Measurements from ENCODE around the gene HRH3. TPM values are rescaled to one million over a fixed set of nuclear protein-coding genes. Genes with fewer than 3 reads are reported as not detected.

Gene HRH3
- total RNA-seq, 2 donors from 2014 or later: not detected

- no peaks in the 10 kb centered on the region for H3K36me3 ChIP-seq
- no peak for DNase-seq (ENCODE audit: low spot score)
- ATAC-seq (ENCODE audit: insufficient number of reproducible peaks, low FRiP score, low read depth): no peak
- no peaks in the 10 kb centered on the region for H3K9me3 ChIP-seq
- no peaks in the 10 kb centered on the region for H3K27me3 ChIP-seq (replicated peaks; ENCODE audit: insufficient read depth)
- H3K27ac ChIP-seq: peak overlapping the region; percentile 87 to 91
- no peak for TF ChIP-seq CTCF (IDR thresholded peaks at IDR 0.05)
- H3K4me1 ChIP-seq (ENCODE audit: control insufficient read depth in 1 of 2, low read depth in 2 of 2): peaks cover 16 to 39% of the 10 kb centered on the region in 2 donors
- no peak overlapping the region for H3K4me3 ChIP-seq
These were observed 24.6 kb upstream of the HRH3 start for GRCh38 chr20:62244644-62245108.

- no peaks in the 10 kb centered on the region for H3K9me3 ChIP-seq
- H3K4me3 ChIP-seq: no peak overlapping the region
- ATAC-seq (ENCODE audit: insufficient number of reproducible peaks, low FRiP score, low read depth) (no peak), DNase-seq (ENCODE audit: low spot score) (no peak)
- H3K36me3 ChIP-seq: no peaks in the 10 kb centered on the region
- peaks cover 21 to 44% of the 10 kb centered on the region in 2 donors for H3K4me1 ChIP-seq (ENCODE audit: control insufficient read depth in 1 of 2, low read depth in 2 of 2)
- no peak for TF ChIP-seq CTCF (IDR thresholded peaks at IDR 0.05)
- H3K27ac ChIP-seq: peak overlapping the region; percentile 87 to 91
- no peaks in the 10 kb centered on the region for H3K27me3 ChIP-seq (replicated peaks; ENCODE audit: insufficient read depth)
These were observed 23.9 kb upstream of the HRH3 start for GRCh38 chr20:62243906-62244515.

- H3K4me3 ChIP-seq: no peak overlapping the region
- H3K9me3 ChIP-seq: no peaks in the 10 kb centered on the region
- H3K36me3 ChIP-seq: no peaks in the 10 kb centered on the region
- DNase-seq (ENCODE audit: low spot score) (no peak), ATAC-seq (ENCODE audit: insufficient number of reproducible peaks, low FRiP score, low read depth) (no peak)
- TF ChIP-seq CTCF (IDR thresholded peaks at IDR 0.05): no peak
- peaks cover 21 to 45% of the 10 kb centered on the region in 2 donors for H3K4me1 ChIP-seq (ENCODE audit: control insufficient read depth in 1 of 2, low read depth in 2 of 2)
- peak overlapping the region in 1 of 2 donors; percentile 22 for H3K27ac ChIP-seq
- H3K27me3 ChIP-seq (replicated peaks; ENCODE audit: insufficient read depth): no peaks in the 10 kb centered on the region
These were observed 23.0 kb upstream of the HRH3 start for GRCh38 chr20:62243106-62243505.

GRCh38 chr20:62242176-62242575 is 22.1 kb upstream of the HRH3 start:
- TF ChIP-seq CTCF (IDR thresholded peaks at IDR 0.05): no peak
- ATAC-seq (ENCODE audit: insufficient number of reproducible peaks, low FRiP score, low read depth): no peak
- Histone ChIP-seq H3K36me3 (no peaks in the 10 kb centered on the region), H3K4me3 (no peak overlapping the region), H3K27ac (no peak overlapping the region), H3K4me1 (ENCODE audit: control insufficient read depth in 1 of 2, low read depth in 2 of 2) (peaks cover 19 to 47% of the 10 kb centered on the region in 2 donors), H3K9me3 (no peaks in the 10 kb centered on the region), H3K27me3 (replicated peaks; ENCODE audit: insufficient read depth) (no peaks in the 10 kb centered on the region)
- no peak for DNase-seq (ENCODE audit: low spot score)

GRCh38 chr20:62241506-62241905 is 21.4 kb upstream of the HRH3 start:
- no peaks in the 10 kb centered on the region for H3K36me3 ChIP-seq
- H3K27ac ChIP-seq: no peak overlapping the region
- H3K9me3 ChIP-seq: no peaks in the 10 kb centered on the region
- H3K27me3 ChIP-seq (replicated peaks; ENCODE audit: insufficient read depth): no peaks in the 10 kb centered on the region
- no peak for DNase-seq (ENCODE audit: low spot score)
- H3K4me1 ChIP-seq (ENCODE audit: control insufficient read depth in 1 of 2, low read depth in 2 of 2): peaks cover 14 to 40% of the 10 kb centered on the region in 2 donors
- TF ChIP-seq CTCF (IDR thresholded peaks at IDR 0.05): no peak
- no peak overlapping the region for H3K4me3 ChIP-seq
- ATAC-seq (ENCODE audit: insufficient number of reproducible peaks, low FRiP score, low read depth): no peak

Data from thoracic aorta (tissue), 2 donors.